ENCODE results near the gene ELOVL6.
"Not testable (repeated sequence)": the region's sequence is repeated elsewhere in the genome, so short reads cannot be mapped to it uniquely, and the experiment has no call there.

The ELOVL6 gene

GRCh38 chr4:110198435-110199416, at the start of gene ELOVL6:
ELOVL6 (minus strand) TSS chr4:110198615; CDS start chr4:110198335, 280 bp downstream.
- TF ChIP-seq CTCF (IDR thresholded peaks at IDR 0.05; ENCODE audit: low read depth, low read length, missing control alignments) = no peak
- no peak for DNase-seq (ENCODE audit: low read depth)
- H3K4me3 ChIP-seq (ENCODE audit: low read depth, low read length) = peak within 1 kb of the TSS; percentile 64

GRCh38 chr4:110248100-110248499, 49.7 kb upstream of the ELOVL6 start:
- DNase-seq (ENCODE audit: low read depth) = no peak
- H3K4me3 ChIP-seq (ENCODE audit: low read depth, low read length) = no peak overlapping the region
- no peak for TF ChIP-seq CTCF (IDR thresholded peaks at IDR 0.05; ENCODE audit: low read depth, low read length, missing control alignments)

- no peak for TF ChIP-seq CTCF (IDR thresholded peaks at IDR 0.05; ENCODE audit: low read depth, low read length, missing control alignments)
- no peak for DNase-seq (ENCODE audit: low read depth)
- H3K4me3 ChIP-seq (ENCODE audit: low read depth, low read length) = no peak overlapping the region
Measured at GRCh38 chr4:110247591-110247990, 49.2 kb upstream of the ELOVL6 start.

GRCh38 chr4:110245577-110245976, 47.2 kb upstream of the ELOVL6 start:
- no peak for TF ChIP-seq CTCF (IDR thresholded peaks at IDR 0.05; ENCODE audit: low read depth, low read length, missing control alignments)
- H3K4me3 ChIP-seq (ENCODE audit: low read depth, low read length) = no peak overlapping the region
- DNase-seq (ENCODE audit: low read depth) = no peak

GRCh38 chr4:110236324-110236723, 37.9 kb upstream of the ELOVL6 start:
- no peak for DNase-seq (ENCODE audit: low read depth)
- no peak overlapping the region for H3K4me3 ChIP-seq (ENCODE audit: low read depth, low read length)
- TF ChIP-seq CTCF (IDR thresholded peaks at IDR 0.05; ENCODE audit: low read depth, low read length, missing control alignments) = no peak

GRCh38 chr4:110233581-110233980, 35.2 kb upstream of the ELOVL6 start:
- H3K4me3 ChIP-seq (ENCODE audit: low read depth, low read length); DNase-seq (ENCODE audit: low read depth): not testable (repeated sequence)

- H3K4me3 ChIP-seq (ENCODE audit: low read depth, low read length) = no peak overlapping the region
- no peak for DNase-seq (ENCODE audit: low read depth)
- no peak for TF ChIP-seq CTCF (IDR thresholded peaks at IDR 0.05; ENCODE audit: low read depth, low read length, missing control alignments)
Measured at GRCh38 chr4:110231869-110232268, 33.5 kb upstream of the ELOVL6 start.

Measured in GM12864 (cell line).